Thyroid gland (tissue), 4 donors: ENCODE data around the gene ACVRL1.

Experiments used
- POLR2A ChIP-seq, 2 donors: fragments of 450-650 bp; IDR thresholded peaks; one replicate each; pipeline ENCODE4 v1.6.1; 2017; ENCODE audit warnings: antibody characterized with exemption in 2 of 2, mild to moderate bottlenecking in 2 of 2, moderate library complexity in 1 of 2
- TF ChIP-seq, protein P1 (sequence below), 6 experiments: fragments of 200-600 bp in 3 of 6; fragments of 450-650 bp in 3 of 6; sonication (generic) in 3 of 6; IDR thresholded peaks; one replicate each; pipeline ENCODE4 v1.5.1; 2016 to 2019; ENCODE audit warnings: antibody characterized with exemption in 6 of 6, mild to moderate bottlenecking in 2 of 6, inconsistent platforms in 1 of 6, moderate library complexity in 1 of 6

DNA sequence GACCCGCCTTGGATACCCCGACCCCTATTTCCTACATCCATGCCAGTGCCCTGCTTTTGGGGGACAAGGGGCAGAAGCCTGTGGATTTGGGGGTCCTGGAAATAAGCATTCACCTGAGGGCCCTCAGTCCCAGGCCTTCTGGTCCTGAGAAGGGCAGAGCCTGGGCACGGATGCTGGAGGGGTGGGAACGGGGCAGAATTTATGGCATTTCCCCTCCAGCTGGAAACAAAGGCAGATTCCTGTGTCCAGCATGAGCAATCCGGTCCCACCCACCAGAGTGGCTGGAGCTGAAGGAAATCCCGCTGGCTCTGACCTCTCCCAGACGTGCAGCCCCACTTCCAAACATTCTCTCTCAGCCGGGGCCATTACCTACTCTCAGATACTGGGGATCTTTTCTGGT, 10.1 kb upstream of the ACVRL1 start:
- TF ChIP-seq, protein P1, sequence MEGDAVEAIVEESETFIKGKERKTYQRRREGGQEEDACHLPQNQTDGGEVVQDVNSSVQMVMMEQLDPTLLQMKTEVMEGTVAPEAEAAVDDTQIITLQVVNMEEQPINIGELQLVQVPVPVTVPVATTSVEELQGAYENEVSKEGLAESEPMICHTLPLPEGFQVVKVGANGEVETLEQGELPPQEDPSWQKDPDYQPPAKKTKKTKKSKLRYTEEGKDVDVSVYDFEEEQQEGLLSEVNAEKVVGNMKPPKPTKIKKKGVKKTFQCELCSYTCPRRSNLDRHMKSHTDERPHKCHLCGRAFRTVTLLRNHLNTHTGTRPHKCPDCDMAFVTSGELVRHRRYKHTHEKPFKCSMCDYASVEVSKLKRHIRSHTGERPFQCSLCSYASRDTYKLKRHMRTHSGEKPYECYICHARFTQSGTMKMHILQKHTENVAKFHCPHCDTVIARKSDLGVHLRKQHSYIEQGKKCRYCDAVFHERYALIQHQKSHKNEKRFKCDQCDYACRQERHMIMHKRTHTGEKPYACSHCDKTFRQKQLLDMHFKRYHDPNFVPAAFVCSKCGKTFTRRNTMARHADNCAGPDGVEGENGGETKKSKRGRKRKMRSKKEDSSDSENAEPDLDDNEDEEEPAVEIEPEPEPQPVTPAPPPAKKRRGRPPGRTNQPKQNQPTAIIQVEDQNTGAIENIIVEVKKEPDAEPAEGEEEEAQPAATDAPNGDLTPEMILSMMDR (IDR thresholded peaks at IDR 0.05), result no peak
- no peak for TF ChIP-seq POLR2A (IDR thresholded peaks at IDR 0.05)
